ENCODE results near the gene TRAFD1. TPM values are rescaled to one million over a fixed set of nuclear protein-coding genes. Genes with fewer than 3 reads are reported as not detected.

TRAFD1 gene
- total and polyA plus RNA-seq, 9 of the 15 experiments (the other 6 are each of a cell fraction or from before 2014, with no cell fraction given) = 41.3 to 85.5 (median 54.5) TPM

- intact Hi-C loops (cut with micrococcal nuclease) (no loop called here), in situ Hi-C loops (cut with MboI) (no loop called here)
- CTCF ChIA-PET (ENCODE audit: low intra/inter-chr PET ratio) = no interaction called here
- peaks cover 62% of the 10 kb centered on the region for H3K36me3 ChIP-seq (ENCODE audit: control insufficient read depth, insufficient read depth, low read length)
- H3K27me3 ChIP-seq (ENCODE audit: control insufficient read depth in 2 of 2, insufficient read depth in 2 of 2, low read length in 2 of 2) = no peaks in the 10 kb centered on the region
- TF ChIP-seq FIP1L1 (IDR thresholded peaks at IDR 0.05; ENCODE audit: low read depth, low read length, poor library complexity, severe bottlenecking) (no peak), ZNF436 (CRISPR knock-in tag; IDR thresholded peaks at IDR 0.05) (no peak), NR2F6 (CRISPR knock-in tag; IDR thresholded peaks at IDR 0.05) (no peak), MITF (IDR thresholded peaks at IDR 0.05) (no peak), TCF3 (CRISPR knock-in tag; IDR thresholded peaks at IDR 0.05) (no peak), ESRRB (CRISPR knock-in tag; IDR thresholded peaks at IDR 0.05; ENCODE audit: borderline replicate concordance) (no peak), HNRNPK (IDR thresholded peaks at IDR 0.05; ENCODE audit: low read depth, low read length, poor library complexity, severe bottlenecking) (no peak)
- no peak overlapping the region for H3K4me2 ChIP-seq (ENCODE audit: insufficient read depth, low read length)
- H3K27ac ChIP-seq (ENCODE audit: extremely low read depth, low read depth, low read length) = no peak overlapping the region
- H2AFZ ChIP-seq (ENCODE audit: low read depth, low read length) = no peak overlapping the region
- no peaks in the 10 kb centered on the region for H3K4me1 ChIP-seq (replicated peaks in 1 of 2; ENCODE audit: control insufficient read depth in 2 of 2, insufficient read depth in 2 of 2, low read length in 2 of 2)
- ATAC-seq (no peak), FAIRE-seq (no peak), DNase-seq (ENCODE audit: extremely low read depth in 1 of 4, low spot score in 3 of 4) (no peak)
- no peaks in the 10 kb centered on the region for H4K20me1 ChIP-seq (replicated peaks; ENCODE audit: control insufficient read depth, insufficient read depth, low read length)
- no peak overlapping the region for H3K4me3 ChIP-seq
- H3K9me3 ChIP-seq (replicated peaks; ENCODE audit: control insufficient read depth, insufficient read depth, low read depth, low read length) = no peaks in the 10 kb centered on the region
- 86% methylated on average over 11 of the region's 11 CpGs for WGBS (ENCODE audit: insufficient coverage, low coverage, missing lambda C conversion rate)
- no peak overlapping the region for H3K9ac ChIP-seq (ENCODE audit: insufficient read depth in 1 of 2, low read depth in 2 of 2, low read length in 2 of 2)
- no peaks in the 10 kb centered on the region for H3K9me1 ChIP-seq (ENCODE audit: control insufficient read depth, insufficient read depth, low read length)
- POLR2A ChIA-PET = no interaction called here
- H3K79me2 ChIP-seq (ENCODE audit: control insufficient read depth, insufficient read depth, low read length) = no peaks in the 10 kb centered on the region
- BruUV-seq (replicated peaks) = no TSS peak
Observed at GRCh38 chr12:112176321-112177010, 51.1 kb downstream of the TRAFD1 start.
